ENCODE results near the gene HYLS1. TPM values are rescaled to one million over a fixed set of nuclear protein-coding genes. Genes with fewer than 3 reads are reported as not detected.

Gene HYLS1
- total RNA-seq, 1 donor from 2014 or later = 3.2 TPM

DNA sequence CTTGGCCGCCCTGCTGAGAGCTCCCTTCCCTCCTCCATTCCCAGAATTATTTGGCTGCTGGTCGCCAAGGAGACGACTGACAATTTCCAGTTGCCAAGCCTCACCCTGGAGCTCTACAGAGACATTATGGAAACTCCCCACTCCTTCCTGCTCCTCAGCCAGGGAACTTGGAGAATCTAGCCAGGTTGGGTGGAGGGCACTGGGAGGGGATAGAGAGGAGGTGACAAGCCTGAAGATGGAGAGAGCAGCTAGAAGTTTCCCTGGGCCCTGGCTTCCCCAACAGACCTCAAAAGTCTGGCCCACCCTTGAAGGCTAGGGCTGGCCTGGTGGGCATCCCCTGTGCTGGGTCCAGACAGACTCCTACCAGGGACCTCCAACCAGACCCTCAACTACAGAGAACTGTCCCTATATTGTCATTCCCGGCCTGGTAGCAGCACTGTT is 51.6 kb downstream of the HYLS1 start:
- Histone ChIP-seq H3K4me3 (no peak overlapping the region), H3K27me3 (no peaks in the 10 kb centered on the region), H3K36me3 (no peaks in the 10 kb centered on the region), H3K9me3 (no peaks in the 10 kb centered on the region), H3K4me1 (no peaks in the 10 kb centered on the region), H3K27ac (no peak overlapping the region)
- intact Hi-C loops (cut with DNase I) = no loop called here
- TF ChIP-seq, protein P1, sequence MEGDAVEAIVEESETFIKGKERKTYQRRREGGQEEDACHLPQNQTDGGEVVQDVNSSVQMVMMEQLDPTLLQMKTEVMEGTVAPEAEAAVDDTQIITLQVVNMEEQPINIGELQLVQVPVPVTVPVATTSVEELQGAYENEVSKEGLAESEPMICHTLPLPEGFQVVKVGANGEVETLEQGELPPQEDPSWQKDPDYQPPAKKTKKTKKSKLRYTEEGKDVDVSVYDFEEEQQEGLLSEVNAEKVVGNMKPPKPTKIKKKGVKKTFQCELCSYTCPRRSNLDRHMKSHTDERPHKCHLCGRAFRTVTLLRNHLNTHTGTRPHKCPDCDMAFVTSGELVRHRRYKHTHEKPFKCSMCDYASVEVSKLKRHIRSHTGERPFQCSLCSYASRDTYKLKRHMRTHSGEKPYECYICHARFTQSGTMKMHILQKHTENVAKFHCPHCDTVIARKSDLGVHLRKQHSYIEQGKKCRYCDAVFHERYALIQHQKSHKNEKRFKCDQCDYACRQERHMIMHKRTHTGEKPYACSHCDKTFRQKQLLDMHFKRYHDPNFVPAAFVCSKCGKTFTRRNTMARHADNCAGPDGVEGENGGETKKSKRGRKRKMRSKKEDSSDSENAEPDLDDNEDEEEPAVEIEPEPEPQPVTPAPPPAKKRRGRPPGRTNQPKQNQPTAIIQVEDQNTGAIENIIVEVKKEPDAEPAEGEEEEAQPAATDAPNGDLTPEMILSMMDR (IDR thresholded peaks at IDR 0.05) = no peak
- DNase-seq = peak; percentile 17
- no peak for ATAC-seq

DNA sequence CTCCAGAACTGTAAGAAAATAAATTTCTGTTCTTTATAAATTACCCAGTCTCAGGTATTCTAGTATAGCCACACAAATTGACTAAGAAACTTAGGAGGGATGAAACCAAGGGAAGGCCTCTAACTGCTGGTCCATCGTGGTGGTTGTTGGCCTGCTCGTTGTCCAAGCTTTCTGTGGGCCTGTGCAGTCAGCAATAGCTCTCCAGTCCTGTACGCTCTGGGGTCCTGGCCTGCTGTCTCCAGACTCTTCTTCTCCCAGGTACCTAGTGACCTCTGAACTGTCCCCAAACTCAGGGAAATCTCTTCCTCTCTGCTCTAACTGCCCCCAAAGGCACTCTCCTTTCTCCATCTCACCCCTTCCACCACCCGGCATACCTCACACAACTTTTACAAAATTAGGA is 52.7 kb downstream of the HYLS1 start:
- Histone ChIP-seq H3K9me3 (no peaks in the 10 kb centered on the region), H3K27me3 (no peaks in the 10 kb centered on the region), H3K4me1 (no peaks in the 10 kb centered on the region), H3K36me3 (no peaks in the 10 kb centered on the region), H3K4me3 (no peak overlapping the region), H3K27ac (no peak overlapping the region)
- no peak for ATAC-seq
- TF ChIP-seq, protein P1 (IDR thresholded peaks at IDR 0.05) = no peak
- intact Hi-C loops (cut with DNase I) = no loop called here
- DNase-seq = peak; percentile 25

DNA sequence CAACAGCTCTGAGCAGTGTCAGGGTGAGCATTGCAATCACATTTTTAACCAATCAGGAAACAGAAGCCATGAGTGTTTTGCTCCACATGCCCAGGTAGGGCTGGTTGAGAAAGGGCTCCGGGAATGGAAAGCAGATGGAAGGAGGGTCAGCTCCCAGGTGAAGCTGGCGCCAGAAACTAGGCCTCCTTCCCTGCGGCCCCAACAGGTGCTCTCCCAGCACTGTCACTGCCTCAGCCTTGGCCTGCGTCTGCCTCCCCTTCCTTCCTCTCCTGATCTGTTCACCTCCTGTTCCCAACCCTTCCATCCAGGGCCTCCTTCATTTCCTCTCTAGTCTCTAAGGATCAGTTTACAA is 53.8 kb downstream of the HYLS1 start:
- H3K27ac ChIP-seq = no peak overlapping the region
- peaks cover 6% of the 10 kb centered on the region for H3K27me3 ChIP-seq
- no peaks in the 10 kb centered on the region for H3K36me3 ChIP-seq
- intact Hi-C loops (cut with DNase I) = no loop called here
- ATAC-seq (no peak), DNase-seq (peak; percentile 38)
- TF ChIP-seq, protein P1 (IDR thresholded peaks at IDR 0.05) = no peak
- H3K4me1 ChIP-seq = no peaks in the 10 kb centered on the region
- no peaks in the 10 kb centered on the region for H3K9me3 ChIP-seq
- H3K4me3 ChIP-seq = no peak overlapping the region

DNA sequence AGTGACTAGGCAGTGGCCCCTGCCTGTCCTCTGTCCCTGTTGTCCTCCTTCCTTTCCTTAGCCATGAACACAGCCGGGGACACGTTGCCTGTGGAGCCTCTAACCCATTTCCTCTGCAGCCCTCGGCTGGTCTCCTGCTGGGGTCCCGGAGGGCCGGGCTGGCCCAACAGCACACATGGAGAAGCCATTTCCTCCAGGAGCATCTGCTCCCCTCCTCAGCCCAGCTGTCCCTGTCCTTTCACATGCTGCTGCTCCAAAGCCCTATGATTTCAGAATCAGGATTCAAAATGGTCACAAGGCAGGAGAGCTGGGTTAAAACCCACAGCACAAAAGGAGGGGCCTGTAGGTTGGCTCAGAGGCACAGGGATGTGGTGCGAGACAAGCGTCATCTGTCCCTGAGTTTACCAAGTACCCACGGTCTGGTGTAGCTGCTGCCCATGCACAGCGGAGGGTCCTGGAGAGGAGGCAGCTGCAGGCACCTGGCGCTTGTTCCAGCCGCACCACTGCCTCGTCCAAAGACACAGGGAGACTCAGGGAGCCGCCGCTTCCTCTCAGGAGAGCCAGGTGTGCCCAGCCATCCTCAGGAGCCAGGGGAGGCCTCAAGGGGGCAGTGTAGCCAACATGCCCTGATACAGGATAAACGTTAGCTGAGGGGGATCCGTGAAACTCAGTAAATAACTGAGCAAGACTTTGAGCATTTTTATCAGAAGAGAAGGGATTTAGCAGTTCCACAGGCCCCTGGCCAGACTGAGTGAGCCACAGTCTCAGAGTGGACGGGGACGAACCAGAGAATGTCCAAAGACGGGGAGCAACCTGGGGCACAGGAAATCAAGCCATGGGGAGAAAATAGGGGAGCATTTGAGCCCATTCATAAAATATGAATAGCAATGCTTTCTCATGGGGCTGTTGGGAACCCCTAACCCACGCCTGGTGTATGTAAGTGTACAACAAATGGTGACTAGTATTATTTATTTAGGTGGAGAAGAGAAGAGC is 54.4 kb downstream of the HYLS1 start:
- Histone ChIP-seq H3K27ac (no peak overlapping the region), H3K9me3 (no peaks in the 10 kb centered on the region), H3K36me3 (no peaks in the 10 kb centered on the region), H3K27me3 (peaks cover 6% of the 10 kb centered on the region), H3K4me3 (no peak overlapping the region), H3K4me1 (no peaks in the 10 kb centered on the region)
- TF ChIP-seq, protein P1 (IDR thresholded peaks at IDR 0.05) = peak; percentile 62
- peak; percentile 76 for DNase-seq
- intact Hi-C loops (cut with DNase I) = no loop called here
- peak; percentile 81 for ATAC-seq

DNA sequence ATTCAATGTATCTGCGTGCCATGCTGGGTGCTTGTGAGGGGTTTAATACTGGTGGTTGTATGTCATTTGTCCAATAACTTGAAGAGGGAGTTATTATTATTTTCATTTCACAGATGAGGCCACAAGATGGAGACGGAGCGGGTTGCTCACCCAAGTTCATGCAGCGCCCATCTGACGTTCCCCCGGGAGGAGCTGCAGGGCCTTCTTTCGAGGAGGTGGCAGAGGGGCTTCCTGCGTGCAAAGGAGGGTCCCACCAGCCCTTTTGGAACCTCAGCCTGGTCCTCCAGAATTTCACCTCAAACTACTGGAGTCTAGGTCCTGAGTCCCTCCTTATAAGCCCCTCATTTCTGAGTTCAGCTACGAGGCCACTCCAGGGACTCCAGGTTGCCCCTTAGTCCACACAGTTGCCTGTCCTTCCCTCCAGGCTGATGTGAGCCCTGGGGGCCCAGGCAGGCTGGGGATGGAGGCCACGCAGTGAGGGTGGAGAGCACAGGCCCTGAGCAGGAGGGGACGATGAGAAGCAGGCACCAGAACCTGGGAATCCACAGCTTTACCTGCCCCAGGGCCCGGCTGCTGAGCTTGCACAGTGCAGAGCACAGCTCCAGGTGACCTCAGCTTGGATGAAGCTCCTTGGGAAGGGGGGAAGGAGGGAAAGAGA is 55.4 kb downstream of the HYLS1 start:
- no peak overlapping the region for H3K27ac ChIP-seq
- no peaks in the 10 kb centered on the region for H3K36me3 ChIP-seq
- intact Hi-C loops (cut with DNase I) = no loop called here
- H3K4me1 ChIP-seq = no peaks in the 10 kb centered on the region
- no peak overlapping the region for H3K4me3 ChIP-seq
- ATAC-seq (no peak), DNase-seq (peak; percentile 40)
- TF ChIP-seq, protein P1 (IDR thresholded peaks at IDR 0.05) = no peak
- no peaks in the 10 kb centered on the region for H3K9me3 ChIP-seq
- H3K27me3 ChIP-seq = peaks cover 6% of the 10 kb centered on the region

Data from upper lobe of right lung (tissue), 1 donor.